ENCODE measurements around the gene CYB5A. TPM values are rescaled to one million over a fixed set of nuclear protein-coding genes. Genes with fewer than 3 reads are reported as not detected.
"Not testable (repeated sequence)": the region's sequence is repeated elsewhere in the genome, so short reads cannot be mapped to it uniquely, and the experiment has no call there.

Gene CYB5A
- total RNA-seq, 1 donor from 2014 or later = 58.1 TPM

GRCh38 chr18:74288730-74289129 lies 3.0 kb downstream of the CYB5A start:
- H3K36me3 ChIP-seq = no peaks in the 10 kb centered on the region
- H3K9me3 ChIP-seq = no peaks in the 10 kb centered on the region
- intact Hi-C loops (cut with DNase I) = loop anchor here (2.0 kb wide), 1 partner anchor 52 kb away; no protein-coding TSS in a partner anchor
- no peaks in the 10 kb centered on the region for H3K27me3 ChIP-seq
- no peak for TF ChIP-seq CTCF (IDR thresholded peaks at IDR 0.05)
- no peak overlapping the region for H3K4me3 ChIP-seq
- H3K27ac ChIP-seq = peak overlapping the region in 1 of 2 donors; percentile 12
- peaks cover 5 to 8% of the 10 kb centered on the region in 2 donors for H3K4me1 ChIP-seq
- DNase-seq (ENCODE audit: low spot score in 2 of 2) = no peak

- intact Hi-C loops (cut with DNase I) = loop anchor here (2.0 kb wide), 1 partner anchor 53 kb away; no protein-coding TSS in a partner anchor
- DNase-seq (ENCODE audit: low spot score in 2 of 2) = no peak
- TF ChIP-seq CTCF (IDR thresholded peaks at IDR 0.05) = no peak
- Histone ChIP-seq H3K36me3 (no peaks in the 10 kb centered on the region), H3K4me1 (peaks cover 5 to 8% of the 10 kb centered on the region in 2 donors), H3K27ac (no peak overlapping the region), H3K4me3 (no peak overlapping the region), H3K27me3 (no peaks in the 10 kb centered on the region), H3K9me3 (no peaks in the 10 kb centered on the region)
Observed at GRCh38 chr18:74288041-74288440, 3.7 kb downstream of the CYB5A start.

GRCh38 chr18:74286856-74287255 lies 4.9 kb downstream of the CYB5A start:
- no peaks in the 10 kb centered on the region for H3K36me3 ChIP-seq
- intact Hi-C loops (cut with DNase I) = no loop called here
- no peak overlapping the region for H3K4me3 ChIP-seq
- no peaks in the 10 kb centered on the region for H3K27me3 ChIP-seq
- no peak for DNase-seq (ENCODE audit: low spot score in 2 of 2)
- H3K4me1 ChIP-seq = peaks cover 5 to 8% of the 10 kb centered on the region in 2 donors
- no peak for TF ChIP-seq CTCF (IDR thresholded peaks at IDR 0.05)
- no peaks in the 10 kb centered on the region for H3K9me3 ChIP-seq
- H3K27ac ChIP-seq = no peak overlapping the region

- intact Hi-C loops (cut with DNase I) = no loop called here
- no peak for DNase-seq (ENCODE audit: low spot score in 2 of 2)
- peaks cover 5 to 8% of the 10 kb centered on the region in 2 donors for H3K4me1 ChIP-seq
Observed at GRCh38 chr18:74286106-74286855, 5.5 kb downstream of the CYB5A start.

GRCh38 chr18:74285583-74285982 lies 6.2 kb downstream of the CYB5A start:
- H3K36me3 ChIP-seq; H3K4me3 ChIP-seq; intact Hi-C loops (cut with DNase I); DNase-seq (ENCODE audit: low spot score in 2 of 2); H3K27me3 ChIP-seq; H3K27ac ChIP-seq; H3K9me3 ChIP-seq; H3K4me1 ChIP-seq: not testable (repeated sequence)

More at GRCh38 chr18:74286106-74286855, 5.5 kb downstream of the CYB5A start:
- Histone ChIP-seq H3K9me3 (no peaks in the 10 kb centered on the region), H3K4me3 (no peak overlapping the region), H3K27me3 (no peaks in the 10 kb centered on the region), H3K27ac (no peak overlapping the region), H3K36me3 (no peaks in the 10 kb centered on the region)
- TF ChIP-seq CTCF (IDR thresholded peaks at IDR 0.05) = no peak

- no peak for DNase-seq (ENCODE audit: low spot score in 2 of 2)
- H3K4me1 ChIP-seq = peaks cover 0 to 3% of the 10 kb centered on the region in 2 donors
- intact Hi-C loops (cut with DNase I) = no loop called here
Observed at GRCh38 chr18:74284980-74285355, 6.8 kb downstream of the CYB5A start.

More at GRCh38 chr18:74284980-74285355, 6.8 kb downstream of the CYB5A start:
- no peak for TF ChIP-seq CTCF (IDR thresholded peaks at IDR 0.05)
- Histone ChIP-seq H3K9me3 (no peaks in the 10 kb centered on the region), H3K27ac (peak overlapping the region in 1 of 2 donors; percentile 40), H3K27me3 (no peaks in the 10 kb centered on the region), H3K36me3 (no peaks in the 10 kb centered on the region), H3K4me3 (no peak overlapping the region)

Data from ascending aorta (tissue), 2 donors.